HG02571 (cell line): Measurements from ENCODE around the gene ZNF322.

Source experiments
- ATAC-seq: cut with Tn5 transposase; IDR thresholded peaks from one replicate; pipeline ENCODE4 v1.9.1; 2021; ENCODE audit warnings: mild to moderate bottlenecking, moderate library complexity; ENCODE audit not compliant: unreplicated experiment

Gene ZNF322

DNA sequence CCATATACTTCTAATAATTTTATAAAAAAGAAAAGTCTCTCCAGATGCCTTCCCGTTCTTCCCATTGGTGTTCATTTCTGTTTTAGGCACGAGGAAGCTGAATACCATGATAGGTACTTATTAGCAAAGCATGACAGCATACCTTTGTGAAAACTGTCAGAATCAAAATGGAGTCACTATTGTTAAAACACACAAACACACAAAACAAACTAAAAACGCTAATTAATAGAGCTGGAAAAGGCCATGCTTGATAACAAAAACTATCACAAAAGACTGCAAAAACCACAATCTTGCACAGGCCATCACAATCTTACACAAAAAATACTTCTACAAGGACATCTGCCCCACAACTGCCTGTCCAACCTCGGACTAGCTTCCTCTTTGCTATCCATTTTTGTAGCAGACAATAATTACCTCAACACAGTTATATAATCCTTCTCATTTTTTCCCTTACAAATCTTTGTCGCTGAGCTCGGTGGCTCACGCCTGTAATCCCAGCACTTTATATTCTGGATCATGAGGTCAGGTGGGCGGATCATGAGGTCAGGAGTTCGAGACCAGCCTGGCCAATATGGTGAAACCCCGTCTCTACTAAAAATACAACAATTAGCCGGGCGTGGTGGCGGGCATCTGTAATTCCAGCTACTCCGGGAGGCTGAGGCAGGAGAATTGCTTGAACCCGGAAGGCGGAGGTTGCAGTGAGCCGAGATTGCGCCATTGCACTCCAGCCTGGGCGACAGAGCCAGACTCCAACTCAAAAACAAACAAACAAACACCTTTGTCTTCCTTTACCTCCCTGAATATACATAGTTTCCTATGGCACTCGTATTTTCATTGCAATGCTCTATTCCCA lies 66.0 kb downstream of the ZNF322 start:
- ATAC-seq: no peak

DNA sequence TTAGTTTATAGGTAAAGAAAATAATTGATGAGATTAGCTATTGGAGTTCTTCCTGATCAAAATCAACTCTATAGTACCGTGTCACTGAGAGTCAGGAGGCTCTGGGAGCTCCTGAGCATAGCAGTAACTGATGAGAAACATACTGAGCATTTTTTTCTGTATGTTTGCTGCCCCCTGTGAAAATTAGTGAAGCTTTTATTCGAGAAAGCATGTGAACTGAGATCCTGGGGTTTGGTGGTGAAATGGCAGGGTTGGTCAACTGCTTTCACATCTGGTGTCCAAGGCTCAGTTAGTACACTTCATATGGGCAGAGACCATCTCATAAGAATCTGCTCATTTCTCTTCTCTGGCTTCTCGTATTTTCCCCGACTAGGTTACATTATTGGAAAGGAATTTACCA lies 66.9 kb downstream of the ZNF322 start:
- no peak for ATAC-seq

DNA sequence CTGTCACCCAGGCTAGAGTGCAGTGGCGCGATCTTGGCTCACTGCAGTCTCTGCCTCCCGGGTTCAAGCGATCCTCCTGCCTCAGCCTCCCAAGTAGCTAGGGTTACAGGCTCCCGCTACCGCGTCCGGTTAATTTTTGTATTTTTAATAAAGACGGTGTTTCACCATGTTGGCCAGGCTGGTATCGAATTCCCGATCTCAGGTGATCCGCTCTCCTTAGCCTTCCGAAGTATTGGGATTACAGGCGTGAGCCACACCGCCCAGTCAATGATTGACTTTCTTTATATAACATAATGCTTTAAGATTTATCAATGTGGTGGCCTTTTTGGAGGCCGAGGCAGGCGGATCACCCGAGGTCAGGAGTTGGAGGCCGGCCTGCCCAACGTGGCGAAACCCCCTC lies 70.6 kb downstream of the ZNF322 start:
- ATAC-seq: no peak
